Gastroesophageal sphincter (tissue), 3 donors: Measurements from ENCODE around the gene TNPO2.

Source experiments
- EP300 ChIP-seq: sonication (generic); formaldehyde crosslinking; IDR thresholded peaks from one replicate; pipeline ENCODE4 v1.6.1; 2017; ENCODE audit warnings: antibody characterized with exemption, mild to moderate bottlenecking
- POLR2A ChIP-seq, 2 donors: fragments of 450-650 bp; IDR thresholded peaks; one replicate each; pipeline ENCODE4 v1.6.1; 2017; ENCODE audit warnings: antibody characterized with exemption in 2 of 2, mild to moderate bottlenecking in 2 of 2, moderate library complexity in 1 of 2
- POLR2AphosphoS5 ChIP-seq: sonication (generic); formaldehyde crosslinking; IDR thresholded peaks from one replicate; pipeline ENCODE4 v1.6.1; 2017; ENCODE audit warnings: antibody characterized with exemption
- TF ChIP-seq, protein P1 (sequence below), 4 experiments: fragments of 200-600 bp in 2 of 4; fragments of 450-650 bp in 2 of 4; sonication (generic) in 1 of 4; IDR thresholded peaks; one replicate each; pipeline ENCODE4 v1.5.1; 2017 to 2019; ENCODE audit warnings: antibody characterized with exemption in 4 of 4, mild to moderate bottlenecking in 2 of 4, moderate library complexity in 2 of 4

DNA sequence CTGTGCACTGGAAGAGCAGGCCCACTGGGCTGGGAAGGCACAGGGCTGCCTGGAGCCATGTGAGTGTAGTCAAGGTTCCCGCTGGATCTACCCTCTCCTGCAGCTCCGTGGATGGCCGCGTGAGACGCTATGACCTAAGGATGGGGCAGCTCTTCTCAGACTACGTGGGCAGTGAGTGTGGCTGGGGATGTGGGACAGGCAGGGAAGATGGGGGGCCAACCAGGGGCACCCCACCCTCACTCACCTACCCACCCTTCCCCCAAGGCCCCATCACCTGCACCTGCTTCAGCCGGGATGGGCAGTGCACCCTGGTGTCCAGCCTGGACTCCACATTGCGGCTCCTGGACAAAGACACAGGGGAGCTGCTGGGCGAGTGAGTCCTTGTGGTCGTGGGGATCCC lies 51.0 kb downstream of the TNPO2 start:
- TF ChIP-seq, protein P1, sequence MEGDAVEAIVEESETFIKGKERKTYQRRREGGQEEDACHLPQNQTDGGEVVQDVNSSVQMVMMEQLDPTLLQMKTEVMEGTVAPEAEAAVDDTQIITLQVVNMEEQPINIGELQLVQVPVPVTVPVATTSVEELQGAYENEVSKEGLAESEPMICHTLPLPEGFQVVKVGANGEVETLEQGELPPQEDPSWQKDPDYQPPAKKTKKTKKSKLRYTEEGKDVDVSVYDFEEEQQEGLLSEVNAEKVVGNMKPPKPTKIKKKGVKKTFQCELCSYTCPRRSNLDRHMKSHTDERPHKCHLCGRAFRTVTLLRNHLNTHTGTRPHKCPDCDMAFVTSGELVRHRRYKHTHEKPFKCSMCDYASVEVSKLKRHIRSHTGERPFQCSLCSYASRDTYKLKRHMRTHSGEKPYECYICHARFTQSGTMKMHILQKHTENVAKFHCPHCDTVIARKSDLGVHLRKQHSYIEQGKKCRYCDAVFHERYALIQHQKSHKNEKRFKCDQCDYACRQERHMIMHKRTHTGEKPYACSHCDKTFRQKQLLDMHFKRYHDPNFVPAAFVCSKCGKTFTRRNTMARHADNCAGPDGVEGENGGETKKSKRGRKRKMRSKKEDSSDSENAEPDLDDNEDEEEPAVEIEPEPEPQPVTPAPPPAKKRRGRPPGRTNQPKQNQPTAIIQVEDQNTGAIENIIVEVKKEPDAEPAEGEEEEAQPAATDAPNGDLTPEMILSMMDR (IDR thresholded peaks at IDR 0.05): no peak
- TF ChIP-seq POLR2A (IDR thresholded peaks at IDR 0.05) (no peak), EP300 (no peak), POLR2AphosphoS5 (no peak)
